Activated CD4-positive, alpha-beta T cell treated with anti-CD3 and anti-CD28 coated beads, Interleukin-2, Interleukin-4, amounts not matched to agents 100 ng/mL and 50 ng/mL, durations not matched to agents 16 hours and 8 hours (primary cell): ENCODE data around the gene SPACDR.
"Not testable (repeated sequence)": the region's sequence is repeated elsewhere in the genome, so short reads cannot be mapped to it uniquely, and the experiment has no call there.

Experiments
- DNase-seq: peaks from one replicate; pipeline ENCODE4 v3.0.0-alpha.2; 2020; ENCODE audit warnings: low spot score

SPACDR gene

DNA sequence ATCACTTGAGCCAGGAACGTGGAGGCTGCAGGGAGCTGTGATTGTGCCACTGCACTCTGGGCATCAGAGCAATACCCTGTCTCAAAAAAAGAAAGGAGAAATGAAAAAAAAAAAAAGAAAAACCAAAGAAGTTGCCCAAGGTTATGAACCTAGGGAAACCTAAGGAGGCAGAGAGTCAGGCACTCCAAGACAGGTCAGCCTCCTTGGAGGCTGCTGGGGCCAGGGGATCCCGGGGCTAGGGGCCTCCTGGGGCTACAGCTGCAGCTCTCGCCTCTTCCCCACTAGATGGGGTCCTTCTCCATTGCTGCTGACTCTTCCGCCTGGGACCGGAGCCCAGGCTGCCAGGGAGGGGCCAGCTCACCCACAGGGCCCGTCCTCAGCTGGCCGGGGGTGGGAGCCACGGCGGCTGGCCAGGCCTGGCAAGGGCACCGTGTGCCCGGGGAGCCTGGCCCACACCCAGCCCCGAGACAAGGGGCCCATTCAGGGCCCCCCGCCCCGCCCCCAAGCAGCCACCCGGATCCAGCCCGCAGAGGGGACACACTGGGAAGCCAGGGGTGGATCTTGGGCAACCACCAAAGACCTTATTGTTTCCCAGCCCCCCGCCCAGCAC is 1.7 kb upstream of the SPACDR start:
- no peak for DNase-seq

DNA sequence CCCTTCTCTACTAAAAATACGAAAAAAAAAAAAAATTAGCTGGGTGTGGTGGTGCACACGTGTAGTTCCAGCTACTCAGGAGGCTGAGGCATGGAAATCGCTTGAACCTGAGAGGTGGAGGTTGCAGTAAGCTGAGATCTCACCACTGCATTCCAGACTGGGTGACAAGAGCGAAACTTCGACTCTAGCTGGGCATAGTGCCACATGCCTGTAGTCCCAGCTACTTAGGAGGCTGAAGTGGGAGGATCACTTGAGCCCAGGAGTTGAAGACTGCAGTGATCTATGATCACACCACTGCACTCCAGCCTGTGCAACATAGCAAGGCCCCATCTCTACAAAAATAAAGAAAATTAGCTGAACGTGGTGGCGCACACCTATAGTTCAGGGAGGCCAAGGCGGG is 1.2 kb upstream of the SPACDR start:
- no peak for DNase-seq

DNA sequence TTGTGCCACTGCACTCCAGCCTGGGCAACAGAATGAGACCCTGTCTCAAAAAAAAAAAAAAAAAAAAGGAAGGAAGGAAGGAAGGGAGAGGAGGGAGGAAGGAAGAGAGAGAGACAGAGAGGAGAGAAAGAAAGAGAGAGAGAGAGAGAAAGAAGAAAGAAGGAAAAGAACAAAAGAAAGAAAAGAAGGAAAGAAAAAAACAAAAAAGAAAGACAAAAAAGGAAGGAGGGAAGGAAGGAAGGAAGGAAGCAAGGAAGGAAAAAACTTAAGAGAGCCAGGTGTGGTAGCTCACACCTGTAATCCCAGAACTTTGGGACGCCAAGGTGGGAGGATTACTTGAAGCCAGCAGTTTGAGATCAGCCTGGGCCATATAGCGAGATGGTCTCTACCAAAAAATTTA is 731 bp upstream of the SPACDR start:
- no peak for DNase-seq

DNA sequence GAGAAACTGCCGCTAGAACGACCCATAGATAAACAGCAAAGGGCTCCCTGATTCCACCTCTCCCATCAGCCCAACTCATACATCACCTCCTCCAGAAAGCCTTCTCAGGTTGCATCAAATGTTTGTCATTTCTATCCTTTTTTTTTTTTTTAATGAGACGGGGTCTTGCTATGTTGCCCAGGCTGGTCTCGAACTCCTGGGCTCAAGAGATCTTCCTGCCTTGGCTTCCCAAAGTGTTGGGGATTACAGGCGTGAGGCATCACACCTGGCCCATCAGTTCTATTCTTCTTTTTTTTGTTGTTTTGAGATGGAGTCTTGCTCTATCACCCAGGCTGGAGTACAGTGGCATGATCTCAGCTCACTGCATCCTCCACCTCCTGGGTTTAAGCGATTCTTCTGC is 7.0 kb downstream of the SPACDR start:
- DNase-seq: no peak

DNA sequence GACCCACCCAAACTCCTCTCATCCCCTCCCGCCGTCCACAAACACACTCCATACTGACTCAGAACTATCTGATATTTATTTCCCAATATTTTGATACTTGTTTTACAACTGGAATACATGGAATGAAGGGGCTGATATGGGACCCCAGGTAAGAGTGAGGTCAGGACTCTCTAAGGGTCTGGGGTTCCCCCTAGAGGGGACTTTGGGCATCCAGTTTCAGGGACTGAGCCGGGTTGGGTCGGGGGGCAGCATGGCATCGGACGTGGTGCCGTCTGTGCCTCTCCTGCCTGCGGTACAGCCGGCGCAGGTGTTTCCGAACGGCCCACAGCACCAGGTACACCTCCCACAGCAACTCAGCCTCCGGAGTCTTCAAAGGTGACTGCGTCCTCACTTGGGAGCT is 7.5 kb downstream of the SPACDR start:
- DNase-seq: no peak

DNA sequence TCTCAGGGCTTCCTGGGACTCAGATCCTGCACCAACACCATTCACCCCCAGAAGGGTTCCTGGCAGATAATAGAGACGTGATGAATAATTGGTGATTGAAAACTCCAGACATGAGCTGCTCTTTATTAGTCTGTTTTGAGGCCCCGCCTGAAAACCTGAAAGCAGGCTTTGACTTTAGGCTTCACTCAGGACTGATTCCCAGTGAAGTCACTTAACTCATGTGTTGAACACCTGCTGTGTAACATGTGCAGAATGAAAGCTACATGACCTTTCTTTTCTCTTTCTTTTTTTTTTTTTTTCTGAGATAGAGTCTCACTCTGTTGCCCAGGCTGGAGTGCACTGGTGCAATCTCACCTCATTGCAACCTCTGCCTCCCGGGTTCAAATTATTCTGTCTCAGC is 8.9 kb downstream of the SPACDR start:
- no peak for DNase-seq

DNA sequence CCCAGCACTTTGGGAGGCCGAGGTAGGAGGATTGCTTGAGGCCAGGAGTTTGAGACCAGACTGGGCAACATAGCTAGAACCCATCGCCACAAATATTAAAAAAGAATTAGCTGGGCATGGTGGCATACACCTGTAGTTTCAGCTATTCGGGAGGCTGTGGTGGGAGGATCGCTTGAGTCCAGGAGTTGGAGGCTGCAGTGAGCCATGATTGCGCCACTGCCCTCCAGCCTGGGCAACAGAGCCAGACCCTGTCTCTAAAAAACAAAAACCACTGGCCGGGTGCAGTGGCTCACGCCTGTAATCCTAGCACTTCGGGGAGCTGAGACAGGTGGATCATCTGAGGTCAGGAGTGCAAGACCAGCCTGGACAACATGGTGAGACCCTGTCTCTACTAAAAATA is 10.2 kb downstream of the SPACDR start:
- not testable (repeated sequence) for DNase-seq

DNA sequence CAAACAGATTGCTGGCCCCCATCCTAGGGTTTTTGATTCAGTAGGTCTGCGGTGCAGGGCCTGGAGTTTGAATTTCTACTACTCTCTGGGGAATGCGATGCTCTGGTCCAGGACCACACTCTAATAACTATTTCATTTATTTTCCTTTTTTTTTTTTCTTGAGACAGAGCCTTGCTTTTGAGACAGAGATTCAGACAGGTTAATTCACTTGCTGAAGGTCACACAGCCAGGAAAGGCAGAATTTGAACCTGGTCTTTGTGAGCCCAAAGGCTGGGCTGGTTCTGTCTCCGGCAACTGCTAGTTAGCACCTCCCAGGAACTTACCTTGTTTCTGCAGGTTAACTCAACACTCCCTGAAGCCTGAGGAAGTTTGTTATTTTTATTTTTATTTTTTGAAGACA is 11.5 kb downstream of the SPACDR start:
- no peak for DNase-seq

DNA sequence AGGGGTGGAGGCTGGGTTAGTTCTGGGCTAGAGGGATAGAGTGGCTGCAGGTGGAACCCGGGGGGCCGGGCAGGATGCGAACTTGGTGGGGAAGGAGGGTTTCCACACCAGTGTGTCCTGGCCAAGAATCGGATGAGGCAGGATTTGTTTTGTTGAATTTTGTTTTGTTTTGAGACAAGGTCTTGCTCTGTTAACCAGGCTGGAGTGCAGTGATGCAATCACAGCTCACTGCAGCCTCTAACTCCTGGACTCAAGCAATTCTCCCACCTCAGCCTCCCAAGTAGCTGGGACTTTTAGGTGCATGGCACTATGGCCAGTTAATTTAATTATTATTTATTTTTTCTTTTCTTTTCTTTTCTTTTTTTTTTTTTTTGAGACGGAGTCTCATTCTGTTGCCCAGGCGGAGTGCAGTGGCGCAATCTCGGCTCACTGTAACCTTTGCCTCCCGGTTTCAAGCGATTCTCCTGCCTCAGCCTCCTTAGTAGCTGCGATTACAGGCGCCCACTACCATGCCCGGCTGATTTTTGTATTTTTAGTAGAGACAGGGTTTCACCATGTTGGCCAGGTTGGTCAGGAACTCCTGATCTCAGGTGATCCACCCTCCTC is 14.8 kb downstream of the SPACDR start:
- no peak for DNase-seq

DNA sequence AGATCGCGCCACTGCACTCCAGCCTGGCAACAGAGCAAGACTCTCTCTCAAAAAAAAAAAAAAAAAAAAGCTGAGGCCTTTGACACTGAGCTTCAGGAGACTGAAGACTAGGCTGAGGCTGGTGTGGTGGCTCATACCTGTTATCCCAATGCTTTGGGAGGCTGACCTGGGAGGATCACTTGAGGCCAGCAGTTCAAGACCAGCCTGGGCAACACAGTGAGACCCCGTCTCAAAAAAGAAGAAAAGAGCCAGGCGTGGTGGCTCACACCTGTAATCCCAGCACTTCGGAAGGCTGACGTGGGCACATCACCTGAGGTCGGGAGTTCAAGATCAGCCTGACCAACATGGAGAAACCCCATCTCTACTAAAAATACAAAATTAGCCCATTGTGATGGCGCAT is 16.7 kb downstream of the SPACDR start:
- not testable (repeated sequence) for DNase-seq

DNA sequence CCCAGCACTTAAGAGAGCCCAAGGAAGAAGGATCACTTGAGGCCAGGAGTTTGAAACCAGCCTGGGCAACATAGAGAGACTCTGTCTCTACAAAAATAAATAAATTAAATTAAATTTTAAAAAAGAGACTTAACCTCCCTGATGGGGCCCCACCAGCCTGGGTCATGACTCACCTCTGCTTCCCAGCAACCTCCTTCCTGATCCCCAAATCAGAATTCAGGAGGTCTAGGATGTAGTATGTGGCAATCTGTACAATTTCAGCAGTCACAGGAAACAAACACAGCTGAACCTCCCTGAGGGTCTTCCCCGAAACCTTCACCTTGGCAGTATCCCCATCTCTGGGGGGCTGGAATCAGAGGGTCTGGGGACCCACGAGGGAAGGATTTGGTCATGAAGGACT is 18.0 kb downstream of the SPACDR start:
- no peak for DNase-seq

DNA sequence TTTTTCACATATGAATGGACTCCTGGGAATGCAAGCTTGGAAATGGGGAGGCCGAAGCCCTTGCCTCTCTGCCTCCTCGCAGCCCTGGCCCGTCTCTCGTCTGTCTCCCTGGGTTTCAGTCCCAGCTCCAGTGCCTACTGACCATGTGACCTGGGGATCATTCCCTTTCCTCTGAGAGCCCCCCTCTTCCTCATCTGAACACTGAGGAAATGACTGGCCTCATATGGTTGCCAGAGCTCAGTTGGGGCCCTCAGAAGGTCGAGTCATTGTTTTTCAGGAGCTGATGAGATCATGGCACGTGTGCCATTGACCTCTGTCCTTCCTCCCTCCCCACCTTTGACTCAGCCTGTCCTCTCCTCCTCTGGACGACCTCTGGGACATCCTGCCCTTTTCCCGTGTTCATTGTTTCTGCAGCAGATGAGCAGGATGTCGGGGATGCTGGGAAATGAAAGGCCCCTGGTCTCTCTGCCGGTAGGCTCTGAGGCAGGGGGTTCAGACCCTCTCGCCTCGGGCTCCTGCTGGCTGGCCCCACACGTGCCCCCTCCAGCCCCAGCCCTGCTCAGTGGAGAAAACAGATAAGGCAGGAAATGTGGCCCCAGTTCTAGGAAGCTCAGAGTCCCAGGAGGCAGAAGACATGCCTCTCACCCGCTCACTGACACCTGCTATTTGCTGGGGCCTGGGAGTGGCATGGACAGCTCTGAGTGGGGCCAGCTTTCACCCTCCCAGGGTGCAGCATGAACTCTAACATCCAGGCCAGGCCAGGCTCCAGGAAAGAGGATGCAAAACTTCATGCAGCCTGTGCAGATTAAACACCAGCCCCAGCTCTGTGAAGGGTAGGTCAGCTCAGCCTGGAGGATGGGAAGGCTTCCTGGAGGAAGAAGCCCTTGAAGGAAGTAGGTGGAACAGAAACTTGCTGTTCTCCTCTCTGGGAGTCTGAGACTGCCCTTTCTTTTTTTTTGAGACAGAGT is 19.5 kb downstream of the SPACDR start:
- no peak for DNase-seq

DNA sequence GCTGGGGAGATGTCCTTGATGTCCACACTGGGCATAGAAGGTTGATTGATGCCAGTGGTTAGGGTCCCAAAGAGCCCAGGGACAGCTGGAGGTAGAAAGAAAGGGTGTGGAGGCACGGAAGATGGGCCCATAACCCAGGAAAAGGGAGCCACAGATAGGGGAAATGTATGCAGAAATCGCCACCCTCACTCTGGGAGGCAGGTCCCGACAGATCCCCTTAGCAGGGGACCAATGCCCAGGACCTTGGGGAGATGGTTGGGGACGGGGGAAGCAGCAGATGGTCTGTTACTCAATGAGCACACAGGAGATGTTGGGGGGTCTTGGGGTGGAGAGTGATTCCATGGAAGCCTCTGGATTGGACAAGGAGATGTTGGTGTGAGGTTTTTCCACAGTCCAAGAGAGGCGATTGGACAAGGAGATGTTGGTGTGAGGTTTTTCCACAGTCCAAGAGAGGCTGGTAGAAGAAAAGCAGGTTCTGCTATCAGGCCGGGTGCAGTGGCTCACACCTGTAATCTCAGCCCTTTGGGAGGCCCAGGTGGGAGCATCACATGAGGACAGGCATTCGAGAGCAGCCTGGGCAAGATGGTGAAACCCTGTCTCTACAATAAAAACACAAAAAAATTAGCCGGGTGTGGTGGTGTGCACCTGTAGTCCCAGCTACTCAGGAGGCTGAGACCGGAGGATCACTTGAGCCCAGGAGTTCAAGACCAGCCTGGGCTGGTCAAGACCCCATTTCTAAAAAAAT is 20.8 kb downstream of the SPACDR start:
- no peak for DNase-seq

DNA sequence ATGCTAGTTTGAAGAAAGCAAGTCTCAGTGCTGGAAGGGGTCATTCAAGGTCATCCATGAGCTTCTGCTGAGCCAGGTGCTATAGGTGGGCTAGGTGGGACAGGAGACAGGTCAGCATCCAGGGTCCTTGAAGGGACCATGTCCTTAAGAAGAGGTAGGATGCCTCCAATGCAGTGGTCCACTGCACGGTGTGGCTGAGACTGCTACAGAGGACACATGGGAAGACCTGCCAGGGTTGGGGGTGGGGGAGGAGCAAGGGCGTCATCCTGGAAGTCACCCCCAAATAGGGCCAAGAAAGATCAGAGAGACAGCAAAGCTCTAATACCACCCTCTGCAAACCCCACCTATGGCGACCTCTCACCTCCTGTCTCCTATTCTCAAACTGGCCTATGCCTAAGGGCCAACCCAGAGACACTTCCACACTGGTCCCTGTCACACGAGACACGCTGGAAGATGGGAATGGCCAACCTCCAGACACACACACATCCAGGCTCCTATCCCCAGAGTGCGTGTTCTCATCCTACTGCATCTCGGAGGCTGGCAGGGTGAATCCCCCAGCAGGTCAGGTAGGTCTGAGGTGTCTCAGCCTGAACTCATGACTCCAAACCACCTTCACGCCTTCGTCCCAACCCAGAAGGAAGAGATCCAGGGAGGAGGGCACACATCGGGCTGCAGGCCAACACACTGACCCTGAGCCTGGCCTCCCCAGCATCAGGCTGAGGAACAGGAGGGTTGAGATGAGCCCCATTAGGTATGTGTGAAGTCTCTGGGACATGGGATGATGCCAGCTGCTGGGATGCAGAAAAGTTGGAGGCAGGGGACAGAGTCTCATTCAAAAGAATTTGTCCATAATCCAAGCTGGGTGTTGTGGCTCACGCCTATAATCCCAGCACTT is 22.2 kb downstream of the SPACDR start:
- no peak for DNase-seq

DNA sequence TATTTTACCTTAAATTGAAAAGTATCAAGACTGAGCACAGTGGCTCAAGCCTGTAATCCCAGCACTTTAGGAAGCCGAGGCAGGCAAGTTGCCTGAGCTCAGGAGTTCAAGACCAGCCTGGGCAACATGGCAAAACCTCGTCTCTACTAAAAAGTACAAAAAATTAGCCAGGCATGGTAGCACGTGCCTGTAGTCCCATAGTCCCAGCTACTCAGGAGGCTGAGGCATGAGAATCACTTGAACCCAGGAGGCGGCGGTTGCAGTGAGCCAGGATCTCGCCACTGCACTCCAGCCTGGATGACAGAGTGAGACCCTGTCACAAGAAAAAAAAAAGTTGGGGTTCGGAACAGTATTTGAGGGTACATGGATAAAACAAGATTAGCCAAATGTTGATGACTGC is 24.8 kb downstream of the SPACDR start:
- DNase-seq: not testable (repeated sequence)

DNA sequence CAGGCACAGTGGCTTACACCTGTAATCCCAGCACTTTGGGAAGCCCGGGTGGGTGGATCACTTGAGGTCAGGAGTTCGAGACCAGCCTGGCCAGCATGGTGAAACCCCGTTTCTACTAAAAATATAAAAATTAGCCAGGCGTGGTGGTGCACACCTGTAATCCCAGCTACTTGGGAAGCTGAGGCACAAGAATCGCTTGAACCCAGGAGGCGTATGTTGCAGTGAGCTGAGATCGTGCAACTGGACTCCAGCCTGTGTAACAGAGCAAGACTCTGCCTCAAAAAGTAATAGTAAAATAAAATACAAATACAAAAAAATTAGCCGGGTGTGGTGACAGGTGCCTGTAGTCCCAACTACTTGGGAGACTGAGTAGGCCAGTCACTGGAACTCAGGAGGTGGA is 25.3 kb downstream of the SPACDR start:
- DNase-seq: not testable (repeated sequence)

DNA sequence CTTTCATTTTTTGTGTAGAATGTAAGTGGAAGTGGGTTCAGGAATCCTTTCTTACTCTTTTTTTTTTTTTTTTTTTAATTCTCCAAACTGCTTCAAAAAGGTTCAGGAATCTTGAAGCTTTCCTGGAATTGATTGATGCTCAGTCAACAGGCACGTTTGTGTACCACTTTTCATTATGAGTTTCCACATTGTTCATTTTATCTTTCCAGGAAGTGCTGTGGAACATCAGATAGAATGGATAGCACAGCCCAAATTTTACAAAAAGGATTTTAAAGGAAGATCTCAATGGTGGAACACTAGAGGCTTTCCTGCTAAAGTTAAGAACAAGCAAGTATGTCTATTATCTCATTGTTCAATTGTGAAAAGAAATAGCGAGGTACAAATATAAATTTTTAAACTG is 25.9 kb downstream of the SPACDR start:
- no peak for DNase-seq

DNA sequence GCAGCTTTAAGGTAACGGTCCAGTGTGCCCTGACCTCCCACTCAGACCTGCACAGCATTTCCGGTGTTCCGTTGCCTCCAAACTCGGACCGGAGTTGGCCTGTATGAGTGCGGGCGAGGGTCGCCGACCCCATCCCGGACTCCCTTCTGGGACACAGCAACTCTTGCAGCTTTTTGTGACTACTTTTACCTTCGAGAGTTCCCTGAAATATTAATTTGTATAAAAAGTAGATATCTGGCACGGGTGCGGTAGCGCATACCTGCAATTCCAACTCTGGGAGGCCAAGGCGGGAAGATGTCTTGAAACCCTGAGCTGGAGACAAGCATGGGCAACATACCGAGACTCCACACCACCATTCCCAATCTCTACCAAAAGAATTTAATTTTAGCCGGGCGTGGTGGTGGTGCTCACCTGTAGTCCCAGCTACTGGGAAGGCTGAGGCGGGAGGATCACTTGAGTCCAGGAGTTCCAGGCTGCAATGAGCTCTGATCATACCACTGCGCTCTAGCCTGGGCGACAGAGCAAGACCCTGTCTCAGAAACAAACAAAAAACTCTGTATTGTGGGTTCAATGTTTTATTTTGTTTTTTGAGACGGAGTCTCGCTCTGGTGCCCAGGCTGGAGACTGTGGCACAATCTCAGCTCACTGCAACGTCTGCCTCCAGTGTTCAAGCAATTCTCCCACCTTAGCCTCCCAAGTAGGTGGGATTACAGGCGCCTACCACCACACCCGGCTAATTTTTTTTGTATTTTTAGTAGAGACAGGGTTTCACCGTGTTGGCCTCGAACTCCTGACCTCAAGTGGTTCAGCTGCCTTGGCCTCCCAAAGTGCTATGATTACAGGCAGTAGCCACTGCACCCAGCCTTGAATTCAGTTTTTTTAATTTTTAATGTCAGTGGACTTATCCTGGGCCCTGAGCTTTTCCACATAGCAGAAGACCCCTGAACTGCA is 26.6 kb downstream of the SPACDR start:
- no peak for DNase-seq

DNA sequence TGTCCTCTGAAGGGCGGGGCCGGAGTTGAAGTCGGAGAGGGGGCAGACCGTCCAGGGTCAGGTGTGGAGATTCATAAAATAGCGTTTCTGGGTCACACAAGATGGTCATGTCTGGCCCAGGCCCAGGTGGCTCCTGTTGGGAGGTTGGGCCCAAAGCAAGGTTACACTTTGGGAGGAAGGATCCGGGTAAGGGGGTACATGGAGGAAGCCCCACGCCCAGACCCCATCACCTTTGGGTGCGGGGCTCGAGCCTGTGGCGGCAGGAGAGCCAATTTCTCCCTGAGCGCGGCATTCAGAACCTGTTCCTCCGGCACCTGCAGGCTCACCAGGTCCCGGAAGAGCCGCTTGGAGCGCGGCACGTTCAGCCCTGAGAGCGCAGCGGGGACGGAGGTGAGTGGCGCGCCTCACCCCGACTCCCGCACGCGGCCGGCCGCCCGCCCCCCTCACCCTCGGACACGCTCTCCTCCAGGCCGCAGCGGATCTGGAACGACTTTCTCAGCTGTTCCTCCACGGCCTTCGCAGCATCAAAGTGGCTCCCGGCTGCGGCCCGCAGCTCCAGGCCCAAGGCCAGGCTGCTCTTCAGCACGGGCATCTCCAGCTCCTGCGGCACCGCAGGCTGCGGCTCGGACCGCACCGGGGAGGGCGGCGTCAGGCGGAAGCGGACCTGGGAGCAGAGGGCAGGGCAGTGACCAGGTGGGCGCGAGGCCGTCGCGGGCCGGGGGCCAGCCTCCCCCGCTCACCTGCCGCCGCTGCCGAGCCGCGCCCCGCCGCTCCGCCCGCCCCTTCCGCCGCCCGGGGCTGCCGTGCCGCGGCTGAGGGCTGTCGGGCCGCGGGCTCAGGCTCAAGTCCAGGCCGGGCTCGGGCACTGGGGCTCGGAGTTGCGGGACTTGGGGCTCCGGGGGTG is 28.4 kb downstream of the SPACDR start:
- DNase-seq: peak; percentile 23
